ENCODE measurements around the gene PLD1.

PLD1 gene

DNA sequence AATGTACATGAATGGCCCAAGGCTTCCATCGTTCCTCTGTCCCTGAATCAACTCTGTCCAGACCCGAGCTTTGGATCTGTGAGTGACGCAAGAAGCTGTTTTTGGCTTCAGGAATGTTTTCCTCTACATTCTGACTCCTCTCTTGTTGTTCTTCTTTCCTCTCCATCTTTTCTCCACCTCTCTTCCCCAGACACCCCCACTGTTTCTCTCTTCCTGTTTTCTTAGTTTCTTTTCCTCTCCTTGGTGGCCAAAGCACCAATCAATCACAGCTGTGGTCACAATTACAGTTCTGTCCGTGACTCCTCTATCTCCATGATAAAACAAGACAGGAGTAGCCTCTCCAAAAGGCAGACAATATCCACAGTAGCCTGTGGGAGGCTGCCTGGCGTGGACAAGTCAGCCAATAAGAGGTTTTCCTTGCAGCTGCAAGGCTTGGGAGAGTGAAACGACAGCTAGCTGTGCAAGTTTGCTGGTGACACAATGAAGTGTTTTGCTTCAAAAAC, 28.0 kb upstream of the PLD1 start:
- DNase-seq, result peak; percentile 85

DNA sequence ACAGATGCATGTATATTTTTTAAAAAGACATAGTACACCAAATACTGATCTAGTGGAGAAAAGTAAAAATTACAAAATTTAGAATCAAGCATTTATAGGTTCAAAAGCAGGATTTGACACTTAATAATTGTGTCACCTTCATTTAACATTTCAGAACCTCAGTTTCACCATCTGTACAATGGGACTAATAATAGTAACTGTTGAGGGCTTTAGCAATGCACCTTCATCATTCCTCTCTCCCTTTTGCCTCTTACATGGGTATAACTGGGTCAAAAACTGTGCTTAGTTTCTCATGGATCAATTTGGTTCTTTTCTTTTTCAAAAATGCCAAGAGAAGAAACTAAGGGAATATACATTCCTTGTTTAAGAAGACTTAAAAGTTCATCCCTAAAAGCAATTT, 27.4 kb upstream of the PLD1 start:
- no peak for DNase-seq

DNA sequence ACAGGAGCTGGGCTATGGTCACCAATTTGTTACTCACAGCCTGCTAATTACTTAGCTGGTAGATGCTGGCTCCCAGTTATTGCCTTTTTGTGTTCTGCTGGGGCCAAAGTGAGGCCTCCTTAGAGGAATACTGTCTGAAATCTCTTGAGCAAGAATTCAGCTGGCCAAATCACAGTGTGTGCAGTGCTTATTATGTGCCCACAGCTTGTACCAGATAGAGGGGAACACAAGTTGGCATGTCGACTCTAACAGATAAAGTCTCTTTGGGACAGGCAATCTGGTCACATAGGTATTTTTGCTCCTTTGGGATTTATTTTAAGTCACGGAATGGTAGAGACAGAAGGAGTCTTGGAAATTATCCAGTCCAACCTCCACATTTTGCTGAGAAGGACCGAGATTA, 26.6 kb upstream of the PLD1 start:
- no peak for DNase-seq

DNA sequence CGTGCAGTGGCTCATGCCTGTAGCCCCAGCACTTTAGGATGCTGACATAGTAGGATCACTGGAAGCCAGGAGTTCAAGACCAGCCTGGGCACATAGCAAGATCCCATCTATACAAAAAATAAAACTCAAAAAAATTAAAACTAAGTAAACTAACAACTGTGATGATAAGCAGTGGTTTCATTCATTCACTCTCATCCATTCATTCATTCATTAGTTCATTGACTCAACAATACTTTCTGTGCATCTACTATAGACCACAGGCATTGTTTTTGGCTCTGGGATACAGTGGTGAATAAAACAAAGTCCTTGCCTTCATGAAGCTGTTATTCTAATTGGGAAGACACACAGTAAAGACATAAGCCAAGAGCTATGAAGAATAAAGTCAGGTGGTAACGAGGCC, 25.3 kb upstream of the PLD1 start:
- DNase-seq, result no peak

DNA sequence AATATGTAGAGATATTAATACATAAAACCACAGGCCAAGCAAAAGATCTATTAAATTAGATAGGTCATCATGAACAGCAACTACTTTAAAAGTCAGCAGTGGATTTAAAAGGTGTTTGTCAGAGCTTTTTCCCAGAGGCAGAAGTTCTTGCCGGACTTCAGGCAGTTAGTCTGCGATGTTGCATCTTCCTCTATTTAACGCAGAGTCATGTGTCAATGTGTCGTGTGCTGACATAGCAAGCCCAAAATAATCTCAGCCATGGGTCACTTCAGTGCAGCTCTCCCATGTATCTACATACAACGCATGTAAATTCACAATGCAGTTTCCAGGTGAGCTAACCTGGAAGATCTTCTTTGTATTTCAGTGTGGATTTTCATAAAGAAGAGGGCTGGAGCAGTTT, 24.8 kb upstream of the PLD1 start:
- DNase-seq, result no peak

DNA sequence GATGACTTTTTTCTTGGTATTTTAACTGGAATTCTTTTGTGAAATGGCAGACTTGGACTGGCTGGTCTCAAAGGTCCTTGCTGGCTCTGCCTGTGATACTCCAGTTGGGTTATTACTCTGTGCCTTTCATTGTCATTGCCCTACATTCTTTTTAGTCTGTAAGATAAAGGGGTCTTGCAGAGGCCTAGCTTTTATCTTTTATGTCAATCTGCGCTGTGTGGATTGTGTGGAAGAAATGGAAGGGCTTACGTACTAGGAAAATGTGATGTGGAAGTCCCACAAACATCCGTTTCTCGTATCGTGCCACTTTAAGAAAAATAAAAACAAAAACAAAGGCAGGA, 24.1 kb upstream of the PLD1 start:
- DNase-seq, result no peak

DNA sequence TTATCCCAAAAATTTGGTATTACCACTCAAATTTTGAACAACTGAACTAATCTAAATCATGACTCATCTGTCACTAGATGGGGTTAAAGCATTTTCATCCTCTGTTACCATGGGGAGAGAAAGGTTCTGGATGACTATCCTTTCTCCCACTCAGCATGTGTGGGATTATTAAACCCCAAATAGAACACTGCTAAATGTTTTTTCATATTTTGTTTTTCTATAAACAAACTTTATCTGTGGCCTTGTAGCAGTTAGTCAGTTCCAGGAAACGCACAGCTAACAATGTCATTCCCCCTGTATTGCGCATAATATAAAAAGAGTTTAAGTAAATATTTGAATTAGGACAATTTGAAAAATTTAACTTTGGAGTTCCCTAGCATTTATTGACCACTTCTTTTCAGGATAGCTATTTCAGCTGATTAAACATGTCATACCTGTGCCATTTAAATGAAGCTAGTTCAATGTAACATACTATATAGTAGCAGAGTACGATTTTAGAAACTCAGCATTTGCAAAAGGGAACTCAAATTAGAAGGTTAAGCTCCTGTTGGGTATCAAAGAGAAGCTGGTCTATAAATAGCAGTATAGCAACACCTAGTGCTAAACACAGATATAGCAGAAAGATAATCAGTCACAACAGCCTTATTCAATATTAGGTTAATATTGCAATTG, 23.6 kb upstream of the PLD1 start:
- peak; percentile 72 for DNase-seq

DNA sequence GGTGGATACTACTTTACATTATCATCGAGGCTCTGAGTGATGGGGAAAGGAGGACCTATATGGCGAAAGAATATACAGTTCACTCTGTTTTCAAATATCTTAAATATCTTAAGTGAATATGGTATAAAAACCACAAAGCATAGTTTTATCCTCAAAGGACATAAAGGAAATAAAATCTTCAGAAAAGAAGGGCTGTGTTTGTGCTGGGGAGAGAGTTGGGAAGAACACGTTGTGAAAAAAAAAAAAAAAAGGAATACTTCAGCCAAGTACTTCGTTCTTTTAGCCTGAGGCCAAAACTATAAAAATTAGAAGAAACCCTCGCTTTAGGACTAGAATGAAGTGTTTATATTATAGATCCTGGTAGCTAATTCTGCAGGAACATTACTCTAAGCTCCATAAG, 22.7 kb upstream of the PLD1 start:
- DNase-seq, result peak; percentile 82

DNA sequence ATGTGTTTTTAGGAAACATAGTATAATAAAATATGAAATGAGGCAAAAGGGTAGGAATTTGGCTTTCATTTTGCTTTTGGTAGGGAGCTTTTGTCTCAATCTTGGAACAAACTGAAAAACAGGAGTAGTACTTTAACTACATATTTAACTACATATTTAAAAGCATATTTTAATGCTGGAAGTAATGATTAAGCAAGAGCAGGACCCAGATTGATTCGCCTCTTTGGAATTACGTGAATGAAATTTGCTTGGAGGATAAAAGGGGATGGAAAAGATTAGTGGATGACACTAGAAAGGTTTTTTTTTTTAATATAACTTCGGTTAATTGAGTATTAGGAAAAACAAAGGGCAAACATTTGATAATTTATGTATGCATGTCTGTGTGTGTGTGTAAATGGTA, 21.7 kb upstream of the PLD1 start:
- DNase-seq, result peak; percentile 76

DNA sequence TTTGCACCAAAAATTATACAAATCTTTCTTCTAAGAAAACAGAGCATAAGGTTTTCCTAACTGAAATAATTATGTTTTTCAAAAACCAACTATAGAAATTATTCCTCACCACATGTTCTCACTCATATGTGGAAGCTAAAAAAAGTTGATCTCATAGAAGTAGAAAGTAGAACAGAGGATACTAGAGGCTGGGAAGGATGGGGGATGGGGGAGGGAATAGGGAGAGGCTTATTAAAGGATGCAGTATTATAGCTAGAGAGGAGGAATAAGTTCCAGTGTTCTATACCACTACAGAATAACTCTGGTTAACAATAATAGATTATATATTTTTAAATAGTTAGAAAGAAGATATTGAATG, 20.2 kb upstream of the PLD1 start:
- DNase-seq, result no peak

DNA sequence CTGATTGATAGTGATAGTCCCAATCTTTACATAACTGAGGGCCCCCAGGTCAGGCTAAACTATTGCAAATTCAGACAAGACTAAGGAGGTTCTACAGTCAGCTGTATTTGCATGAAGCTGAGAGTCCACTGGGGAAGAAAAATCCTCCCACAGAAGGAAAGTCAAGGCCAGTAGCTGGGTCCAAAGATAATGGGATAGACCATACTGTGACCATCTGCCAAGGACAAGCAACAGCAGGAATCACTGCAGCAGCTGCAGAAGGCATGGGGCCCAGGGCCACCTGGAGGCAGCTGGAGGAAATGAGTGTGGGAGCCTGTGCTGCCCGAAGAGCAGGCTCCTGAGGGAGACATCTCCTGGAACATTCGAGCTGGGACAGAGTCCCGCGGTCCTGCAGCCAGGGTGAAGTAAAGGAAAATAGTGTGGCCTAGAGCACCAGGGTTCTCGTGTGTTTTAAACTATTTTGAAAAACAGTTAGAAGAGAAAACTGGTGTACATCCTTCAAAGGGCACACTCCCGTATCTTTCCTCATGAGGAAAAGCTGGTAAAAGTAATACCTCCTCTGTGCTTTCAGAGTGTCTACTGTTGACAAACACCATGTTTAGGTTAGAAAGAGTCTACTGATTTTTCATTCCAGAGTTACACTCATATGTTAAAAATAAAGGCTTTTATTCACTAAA, 19.7 kb upstream of the PLD1 start:
- peak; percentile 70 for DNase-seq

DNA sequence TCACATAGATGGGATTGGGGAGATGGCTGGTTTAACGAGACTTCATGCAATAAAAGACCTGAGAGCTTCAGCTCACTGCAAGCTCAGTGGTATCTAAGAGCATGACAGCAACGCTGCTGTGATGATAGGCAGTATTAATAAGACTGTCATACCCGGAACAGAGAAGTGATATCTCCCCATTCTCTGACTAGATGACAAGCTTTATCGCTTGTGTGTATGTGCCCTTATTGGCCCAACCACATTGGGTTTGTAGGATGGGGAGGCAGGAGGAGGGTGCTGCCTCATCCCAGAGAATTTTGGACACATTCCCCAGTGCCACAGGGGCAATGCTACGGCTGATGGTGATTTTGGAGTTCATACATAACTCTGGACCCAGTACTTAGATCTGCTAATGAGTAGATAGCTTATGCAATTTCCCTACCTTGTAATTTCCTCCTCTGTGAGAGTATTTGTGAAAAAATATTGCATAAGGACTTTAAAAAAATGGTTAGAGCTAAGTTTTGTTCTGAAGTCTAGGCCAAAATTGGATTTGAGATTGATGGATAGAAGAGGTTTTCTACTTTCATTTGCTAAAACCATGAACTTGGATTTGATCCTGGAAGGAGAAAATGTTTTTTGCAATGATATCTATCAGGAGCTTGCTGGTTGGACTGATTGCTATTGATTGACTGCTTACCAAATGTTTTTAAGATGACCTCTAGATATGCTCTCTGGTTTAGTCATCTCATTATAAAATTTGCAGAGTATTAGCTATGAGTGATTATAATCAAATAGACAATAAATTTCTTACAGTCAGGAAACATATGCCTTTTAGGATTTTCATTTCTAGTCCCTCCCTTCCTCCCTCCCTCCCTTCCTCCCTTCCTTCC, 18.9 kb upstream of the PLD1 start:
- no peak for DNase-seq

DNA sequence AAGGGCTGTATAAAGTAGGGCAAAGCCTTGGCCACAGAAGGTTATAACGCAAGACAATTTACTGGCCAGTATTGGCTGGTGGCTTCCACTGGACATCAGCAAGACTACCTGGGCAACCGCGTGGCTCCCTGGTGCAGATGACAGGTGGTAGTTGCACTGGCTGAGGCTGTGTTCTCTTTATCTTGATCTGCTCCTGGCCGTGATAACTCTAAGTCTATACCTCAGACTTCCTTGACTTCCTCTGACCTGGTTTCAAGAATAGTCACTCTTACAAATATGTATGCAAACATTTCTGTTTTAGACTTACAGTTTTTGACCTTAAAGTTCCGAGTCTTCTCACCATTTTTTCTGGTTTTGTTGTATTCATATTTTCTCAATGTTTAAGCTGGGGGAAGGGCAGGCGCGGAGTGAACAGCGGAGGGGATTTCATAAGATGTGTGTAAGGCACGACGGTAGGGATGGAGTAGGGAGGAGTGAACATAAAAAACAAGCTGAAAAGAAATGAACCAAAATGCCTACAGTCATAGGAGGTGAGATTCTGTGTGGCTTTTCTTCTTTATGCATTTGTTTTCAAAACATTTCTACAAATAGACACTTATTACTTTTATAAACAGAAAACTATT, 17.7 kb upstream of the PLD1 start:
- no peak for DNase-seq

DNA sequence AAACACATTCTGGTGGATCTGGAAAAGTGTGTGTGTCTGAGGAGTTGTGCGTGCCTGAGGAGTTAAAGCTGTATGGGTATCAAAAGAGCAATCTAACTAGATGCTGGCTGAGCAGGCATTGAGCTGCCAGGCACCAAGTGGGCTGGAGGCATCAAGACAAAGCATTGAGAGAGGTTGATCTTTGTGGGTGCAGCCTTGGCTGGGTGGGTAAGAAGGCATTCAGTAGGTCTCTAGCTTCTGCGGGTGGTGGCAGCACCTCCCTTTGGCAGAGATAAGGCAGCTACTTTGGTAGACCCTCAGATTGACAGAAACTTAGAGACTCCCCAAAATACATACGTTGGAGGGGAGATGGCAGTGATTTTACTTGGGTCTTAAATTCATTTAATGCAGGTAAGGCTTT, 17.1 kb upstream of the PLD1 start:
- no peak for DNase-seq

DNA sequence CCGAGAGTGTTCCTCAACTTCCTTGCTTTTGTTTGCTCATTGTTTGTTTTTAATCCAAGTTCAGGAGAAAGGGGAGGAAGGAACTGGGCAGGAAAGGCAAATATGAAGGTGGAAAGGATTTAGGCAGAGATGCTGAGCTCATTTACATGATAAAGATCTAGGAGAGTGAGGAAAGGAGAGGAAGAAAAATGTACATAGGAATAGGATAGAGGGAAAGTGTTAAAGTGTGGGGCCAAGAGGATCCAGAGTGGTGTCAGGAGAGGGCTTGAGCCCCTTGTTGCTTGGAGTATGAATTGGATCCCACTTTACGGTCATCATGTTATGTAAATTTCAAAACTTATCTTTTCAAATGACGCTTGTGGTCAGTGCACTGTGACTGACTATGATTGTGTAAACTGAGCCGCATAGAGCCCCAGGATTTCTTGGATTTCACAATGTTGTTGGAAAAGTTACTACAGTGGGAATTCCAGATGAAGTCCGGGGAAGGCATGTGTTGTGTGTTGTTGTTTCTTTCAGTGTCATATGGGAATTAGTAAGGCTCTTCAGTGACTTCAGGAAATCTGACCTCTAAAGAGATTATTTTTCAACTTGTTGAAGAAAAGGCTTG, 15.0 kb upstream of the PLD1 start:
- peak; percentile 52 for DNase-seq

DNA sequence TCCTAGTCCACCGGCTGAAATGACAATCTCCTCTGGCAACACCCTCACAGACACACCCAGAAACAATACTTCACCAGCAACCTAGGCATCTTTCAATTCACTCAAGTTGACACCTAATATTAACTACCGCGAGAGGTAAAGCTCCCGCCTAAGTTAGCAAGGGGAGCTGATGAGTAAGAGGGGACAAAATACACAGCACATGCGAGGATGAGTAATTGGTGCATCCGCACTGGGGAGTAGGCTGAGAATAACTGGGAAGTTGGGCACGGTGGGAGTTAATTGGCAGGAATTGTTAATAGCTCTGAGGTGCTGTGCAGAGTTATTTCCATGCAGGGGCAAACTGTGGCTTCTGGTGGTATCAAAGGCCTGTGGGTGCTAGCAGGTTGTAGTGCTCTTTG, 14.5 kb upstream of the PLD1 start:
- DNase-seq, result no peak

DNA sequence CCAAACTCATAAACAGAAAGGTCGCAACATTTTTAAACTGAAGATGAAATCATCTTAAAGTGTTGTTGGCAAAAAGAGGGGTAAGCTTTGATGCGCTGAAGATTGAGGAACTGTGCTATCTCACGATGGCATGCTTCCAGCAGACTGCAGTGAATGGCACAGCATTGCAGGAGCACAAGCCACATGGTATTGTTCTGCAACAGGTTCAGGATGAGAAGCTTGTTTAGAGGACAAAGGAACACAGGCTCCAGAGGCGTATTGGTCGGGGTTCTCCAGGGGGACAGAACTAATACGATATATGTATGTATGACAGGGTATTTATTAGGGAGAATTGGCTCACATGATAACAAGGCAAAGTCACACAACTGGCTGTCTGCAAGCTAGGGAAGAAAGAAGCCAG, 13.8 kb upstream of the PLD1 start:
- no peak for DNase-seq

DNA sequence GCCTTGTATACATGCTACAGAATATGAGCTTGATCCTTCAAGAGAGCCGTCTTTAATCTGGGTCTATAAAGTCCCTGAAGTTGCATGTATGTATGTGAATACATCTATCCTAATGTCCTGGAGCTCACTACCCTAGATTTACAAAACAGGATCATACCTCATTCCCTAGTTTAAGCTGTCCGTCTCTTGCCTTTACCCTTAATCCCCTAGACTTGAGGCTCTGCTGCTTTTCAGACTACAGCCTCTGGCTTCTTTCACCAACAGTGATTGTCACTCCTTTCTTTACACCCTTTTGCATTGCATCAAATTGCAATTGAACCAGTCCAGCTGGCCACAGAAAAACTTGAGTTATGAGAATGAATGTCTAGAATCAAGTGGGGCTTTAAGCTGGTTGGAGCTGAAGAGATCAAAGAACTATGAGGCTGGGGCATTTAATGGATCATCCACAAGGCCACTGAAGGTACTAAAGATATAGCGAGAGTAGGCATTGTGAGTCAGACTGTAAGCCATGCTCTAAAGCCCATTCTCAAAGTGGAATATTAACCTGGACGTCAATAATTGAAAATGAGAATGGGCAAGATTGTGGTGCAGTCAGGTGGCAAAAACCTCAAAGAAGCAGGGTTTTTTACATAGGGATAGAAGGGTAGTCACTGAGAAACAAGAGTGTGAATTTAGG, 12.3 kb upstream of the PLD1 start:
- DNase-seq, result no peak

DNA sequence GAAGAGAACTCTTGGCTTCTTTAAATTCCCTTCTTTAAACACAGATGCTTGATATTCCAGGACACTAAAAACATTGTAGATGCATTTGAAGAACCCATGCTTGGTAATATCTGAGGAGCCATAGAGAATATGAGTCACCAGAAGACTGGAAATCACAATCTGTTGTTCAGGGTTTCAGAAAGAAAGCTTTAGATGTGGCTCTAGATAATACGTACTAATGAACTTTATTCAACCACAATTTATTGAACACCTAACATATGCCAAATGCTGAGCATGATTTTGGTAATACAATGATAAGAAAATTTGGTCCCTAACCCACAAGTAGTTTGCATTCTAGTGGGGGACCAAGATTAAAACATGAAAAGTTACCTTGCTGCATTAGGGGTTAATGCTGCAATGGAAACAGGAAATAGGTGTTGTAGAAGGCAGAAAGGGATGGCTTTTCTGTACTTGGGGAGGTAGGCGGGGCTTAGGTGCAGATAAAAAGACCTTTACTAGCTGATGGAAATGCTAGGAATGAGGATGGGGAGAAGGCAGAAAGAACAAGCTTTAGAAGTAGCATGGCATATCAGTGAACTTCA, 11.6 kb upstream of the PLD1 start:
- DNase-seq, result no peak

DNA sequence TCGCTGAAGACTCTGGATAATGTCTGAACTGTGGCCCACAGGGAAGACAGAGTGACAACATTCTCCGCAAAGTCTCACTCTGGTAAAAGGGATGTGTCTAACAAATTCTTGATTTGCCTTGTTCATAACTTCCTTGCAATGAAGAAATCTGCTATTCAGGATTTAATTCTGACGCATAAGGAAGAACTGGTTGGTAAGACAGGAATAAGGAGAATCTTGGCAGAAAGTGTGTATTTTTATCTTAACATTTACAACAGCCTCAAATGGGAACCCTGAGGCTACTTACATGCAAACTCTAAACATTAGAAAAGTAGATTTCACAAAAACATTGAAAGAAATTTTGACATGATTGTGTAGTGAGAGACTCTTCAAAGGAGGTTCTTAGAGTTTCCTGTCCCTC, 10.8 kb upstream of the PLD1 start:
- DNase-seq, result no peak

DNA sequence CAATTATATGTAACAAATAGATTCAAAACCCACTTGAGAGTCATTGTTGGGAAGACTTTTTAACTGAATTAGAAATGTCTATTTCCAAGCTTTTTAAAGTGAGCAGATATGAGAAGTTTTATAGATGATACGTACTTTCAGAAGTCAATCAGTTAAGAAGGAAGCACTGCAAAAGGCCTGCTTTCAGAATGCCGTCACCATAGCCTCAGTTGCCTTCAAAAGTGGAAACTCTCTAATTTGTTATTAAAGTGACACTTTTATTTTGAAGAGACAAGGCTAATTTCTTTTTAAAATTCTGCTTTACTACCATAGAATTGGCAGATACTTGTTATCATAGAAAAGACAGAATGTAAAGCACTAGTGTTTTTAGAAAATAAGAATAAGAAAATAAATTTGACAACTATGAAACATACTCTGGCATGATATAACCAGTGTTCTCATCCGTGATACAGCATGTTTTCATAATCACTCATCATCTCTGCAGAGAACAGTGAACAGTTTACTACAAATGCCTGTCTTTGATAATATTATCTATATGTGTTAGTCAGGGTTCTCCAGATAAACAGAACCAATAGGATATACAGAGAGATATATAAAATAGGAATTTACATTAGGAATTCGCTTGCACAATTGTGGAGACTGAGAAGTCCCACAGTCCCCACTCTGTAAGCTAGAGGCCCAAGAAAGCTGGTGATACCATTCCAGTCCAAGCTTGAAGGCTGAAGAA, 7.0 kb upstream of the PLD1 start:
- DNase-seq, result peak; percentile 64
